Breast epithelium (tissue), 4 donors: Measurements from ENCODE around the gene SLC46A3. TPM values are rescaled to one million over a fixed set of nuclear protein-coding genes. Genes with fewer than 3 reads are reported as not detected.
A peak's percentile ranks its signal among the peaks of the same experiment; 100 is the strongest.

Source experiments
- DNase-seq, 2 donors: peaks; one replicate each; pipeline ENCODE4 v3.0.0-alpha.2; 2019; ENCODE audit warnings: low spot score in 2 of 2
- H3K27ac ChIP-seq, 2 donors: fragments of 200-600 bp; sonication (generic) in 1 of 2; one replicate each; pipeline ENCODE4 v1.5.1; 2016 to 2019; ENCODE audit warnings: mild to moderate bottlenecking in 1 of 2
- H3K27me3 ChIP-seq, 2 donors: fragments of 200-600 bp; sonication (generic) in 1 of 2; one replicate each; pipeline versions ENCODE4 v1.5.1 to v1.6.0; 2017 to 2019; ENCODE audit warnings: control low read depth in 1 of 2, mild to moderate bottlenecking in 1 of 2
- H3K36me3 ChIP-seq: fragments of 200-600 bp; one replicate; pipeline ENCODE4 v1.5.1; 2019
- H3K4me1 ChIP-seq, 2 donors: fragments of 200-600 bp; sonication (generic); one replicate each; pipeline ENCODE4 v1.5.1; 2016 to 2019; ENCODE audit warnings: control low read depth in 1 of 2
- H3K4me3 ChIP-seq, 3 donors: fragments of 200-600 bp; sonication (generic); 1 replicate in 2 of 3; 2 replicates in 1 of 3; pipeline ENCODE4 v1.5.1; 2016 to 2019; ENCODE audit warnings: mild to moderate bottlenecking in 3 of 3, moderate library complexity in 2 of 3
- H3K9me3 ChIP-seq, 2 donors: fragments of 200-600 bp; sonication (generic) in 1 of 2; one replicate each; pipeline ENCODE4 v1.5.1; 2016 to 2019; ENCODE audit warnings: control low read depth in 1 of 2
- POLR2A ChIP-seq: fragments of 450-650 bp; IDR thresholded peaks from one replicate; pipeline ENCODE4 v1.6.1; 2016; ENCODE audit warnings: antibody characterized with exemption, mild to moderate bottlenecking, moderate library complexity
- POLR2AphosphoS5 ChIP-seq, 3 donors: sonication (generic); formaldehyde crosslinking; IDR thresholded peaks; one replicate each; pipeline ENCODE4 v1.6.1; 2017; ENCODE audit warnings: antibody characterized with exemption in 3 of 3
- intact Hi-C: fragments of 100-400 bp; cut with DNase I; formaldehyde crosslinking; loops from one replicate; pipeline ENCODE4 v1.15.1; 2023; ENCODE audit warnings: low total_unique reads
- total RNA-seq, 3 donors: library from RNA; depleted of rRNA; stranded (reverse); fragments of >200 nt; gene quantifications; one replicate each; pipeline ENCODE4 v1.1.0, GENCODE V29; 2016
- TF ChIP-seq, protein P1 (sequence below), 3 donors: fragments of 450-650 bp; IDR thresholded peaks; one replicate each; pipeline ENCODE4 v1.5.1; 2016 to 2017; ENCODE audit warnings: antibody characterized with exemption in 3 of 3, mild to moderate bottlenecking in 3 of 3, moderate library complexity in 3 of 3

Gene SLC46A3
- total RNA-seq, 3 donors from 2014 or later, result 17.1 to 29.7 (median 25.6) TPM

DNA sequence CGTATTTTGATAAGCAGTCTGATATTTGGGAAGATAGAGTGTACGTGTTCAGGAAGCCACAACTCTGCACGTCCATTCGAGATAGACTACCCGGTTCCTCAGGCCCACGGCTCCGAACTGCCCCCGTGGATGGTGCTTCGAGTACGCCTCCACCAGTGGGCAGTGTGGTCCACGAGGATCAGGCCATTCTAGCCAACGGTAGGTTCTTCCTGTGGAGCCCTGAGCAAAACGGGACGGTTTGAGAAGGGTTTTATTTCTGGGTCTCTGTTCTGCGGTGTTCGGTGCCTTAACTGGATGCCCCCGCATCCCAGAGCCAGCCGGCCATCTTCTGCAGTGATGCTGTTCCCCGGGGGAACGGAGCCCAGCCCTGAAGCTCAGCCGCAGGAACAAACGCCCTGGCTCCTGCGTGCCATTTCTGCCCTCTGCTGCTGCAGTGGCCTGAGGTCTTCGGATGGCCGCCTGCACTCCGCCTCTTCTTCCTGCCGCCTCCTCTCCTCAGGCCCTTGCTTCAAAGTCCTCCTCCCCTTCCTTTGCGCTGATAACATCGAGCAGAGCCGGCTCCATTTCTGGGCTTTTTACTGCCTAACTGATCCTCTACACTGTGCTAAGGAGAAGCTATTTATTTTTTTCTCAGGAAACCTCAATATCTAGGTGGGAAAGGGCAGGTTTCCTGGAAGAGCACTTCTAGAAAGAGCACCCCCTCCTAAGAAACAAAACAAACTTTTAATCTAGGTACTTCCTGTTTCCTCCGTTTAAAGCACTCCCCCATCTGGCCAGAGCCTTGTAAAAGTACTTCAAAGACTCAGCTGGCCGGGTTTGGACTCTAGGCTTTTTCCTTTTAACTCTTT, 36.2 kb upstream of the SLC46A3 start:
- Histone ChIP-seq H3K4me1 (no peaks in the 10 kb centered on the region), H3K4me3 (peak overlapping the region; percentile 17 to 44 (median 25)), H3K9me3 (peaks cover 4 to 18% of the 10 kb centered on the region in 2 donors), H3K36me3 (no peaks in the 10 kb centered on the region), H3K27ac (peak overlapping the region in 1 of 2 donors; percentile 74), H3K27me3 (no peaks in the 10 kb centered on the region)
- no peak for DNase-seq
- TF ChIP-seq POLR2AphosphoS5 (IDR thresholded peaks at IDR 0.05) (no peak), POLR2A (no peak)
- TF ChIP-seq, protein P1, sequence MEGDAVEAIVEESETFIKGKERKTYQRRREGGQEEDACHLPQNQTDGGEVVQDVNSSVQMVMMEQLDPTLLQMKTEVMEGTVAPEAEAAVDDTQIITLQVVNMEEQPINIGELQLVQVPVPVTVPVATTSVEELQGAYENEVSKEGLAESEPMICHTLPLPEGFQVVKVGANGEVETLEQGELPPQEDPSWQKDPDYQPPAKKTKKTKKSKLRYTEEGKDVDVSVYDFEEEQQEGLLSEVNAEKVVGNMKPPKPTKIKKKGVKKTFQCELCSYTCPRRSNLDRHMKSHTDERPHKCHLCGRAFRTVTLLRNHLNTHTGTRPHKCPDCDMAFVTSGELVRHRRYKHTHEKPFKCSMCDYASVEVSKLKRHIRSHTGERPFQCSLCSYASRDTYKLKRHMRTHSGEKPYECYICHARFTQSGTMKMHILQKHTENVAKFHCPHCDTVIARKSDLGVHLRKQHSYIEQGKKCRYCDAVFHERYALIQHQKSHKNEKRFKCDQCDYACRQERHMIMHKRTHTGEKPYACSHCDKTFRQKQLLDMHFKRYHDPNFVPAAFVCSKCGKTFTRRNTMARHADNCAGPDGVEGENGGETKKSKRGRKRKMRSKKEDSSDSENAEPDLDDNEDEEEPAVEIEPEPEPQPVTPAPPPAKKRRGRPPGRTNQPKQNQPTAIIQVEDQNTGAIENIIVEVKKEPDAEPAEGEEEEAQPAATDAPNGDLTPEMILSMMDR (IDR thresholded peaks at IDR 0.05), result no peak
- intact Hi-C loops, result no loop called here

GRCh38 chr13:28753946-28754345, 35.2 kb upstream of the SLC46A3 start:
- TF ChIP-seq, protein P1 (IDR thresholded peaks at IDR 0.05), result no peak
- TF ChIP-seq POLR2A (no peak), POLR2AphosphoS5 (IDR thresholded peaks at IDR 0.05) (no peak)
- Histone ChIP-seq H3K36me3 (no peaks in the 10 kb centered on the region), H3K9me3 (peaks cover 2 to 16% of the 10 kb centered on the region in 2 donors), H3K4me1 (no peaks in the 10 kb centered on the region), H3K27me3 (no peaks in the 10 kb centered on the region), H3K27ac (peak overlapping the region; percentile 3 to 74), H3K4me3 (no peak overlapping the region)
- intact Hi-C loops, result no loop called here
- no peak for DNase-seq

DNA sequence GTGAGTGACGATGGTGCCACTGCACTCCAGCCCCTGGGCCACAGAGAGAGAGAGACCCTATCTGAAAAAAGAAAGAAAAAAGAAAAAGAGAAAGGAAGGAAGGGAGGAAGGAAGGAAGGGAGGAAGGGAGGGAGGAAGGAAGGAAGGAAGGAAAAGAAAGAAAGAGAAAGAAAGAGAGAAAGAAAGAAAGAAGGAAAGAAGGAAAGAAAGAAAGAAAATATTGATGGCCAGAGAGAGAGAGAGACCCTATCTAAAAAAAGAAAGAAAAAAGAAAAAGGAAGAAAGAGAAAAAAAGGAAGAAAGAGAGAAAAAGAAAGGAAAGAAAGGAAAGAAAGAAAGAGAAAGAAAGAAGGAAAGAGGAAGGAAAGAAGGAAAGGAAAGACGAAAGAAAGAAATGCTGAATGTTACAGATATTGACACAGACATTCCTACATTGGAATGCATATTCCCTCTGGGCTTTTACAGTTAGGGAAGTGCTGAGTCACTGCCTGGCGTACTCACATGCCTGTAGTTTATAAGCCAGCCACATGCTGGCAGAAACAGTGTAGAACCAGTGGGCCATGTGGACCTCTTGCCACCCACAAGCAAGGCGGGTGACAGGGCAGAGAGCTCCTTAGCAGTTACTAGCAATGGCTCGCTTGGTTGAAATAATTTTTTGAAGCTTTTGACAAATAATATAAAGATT, 34.6 kb upstream of the SLC46A3 start:
- Histone ChIP-seq H3K9me3 (peaks cover 0 to 11% of the 10 kb centered on the region in 2 donors), H3K4me3 (no peak overlapping the region), H3K27me3 (no peaks in the 10 kb centered on the region), H3K36me3 (no peaks in the 10 kb centered on the region), H3K4me1 (no peaks in the 10 kb centered on the region), H3K27ac (peak overlapping the region; percentile 3 to 74)
- peak; percentile 55 to 65 for DNase-seq
- intact Hi-C loops, result no loop called here
- TF ChIP-seq POLR2A (no peak), POLR2AphosphoS5 (IDR thresholded peaks at IDR 0.05) (peak; percentile 17 to 39 (median 28))
- TF ChIP-seq, protein P1 (IDR thresholded peaks at IDR 0.05), result no peak

DNA sequence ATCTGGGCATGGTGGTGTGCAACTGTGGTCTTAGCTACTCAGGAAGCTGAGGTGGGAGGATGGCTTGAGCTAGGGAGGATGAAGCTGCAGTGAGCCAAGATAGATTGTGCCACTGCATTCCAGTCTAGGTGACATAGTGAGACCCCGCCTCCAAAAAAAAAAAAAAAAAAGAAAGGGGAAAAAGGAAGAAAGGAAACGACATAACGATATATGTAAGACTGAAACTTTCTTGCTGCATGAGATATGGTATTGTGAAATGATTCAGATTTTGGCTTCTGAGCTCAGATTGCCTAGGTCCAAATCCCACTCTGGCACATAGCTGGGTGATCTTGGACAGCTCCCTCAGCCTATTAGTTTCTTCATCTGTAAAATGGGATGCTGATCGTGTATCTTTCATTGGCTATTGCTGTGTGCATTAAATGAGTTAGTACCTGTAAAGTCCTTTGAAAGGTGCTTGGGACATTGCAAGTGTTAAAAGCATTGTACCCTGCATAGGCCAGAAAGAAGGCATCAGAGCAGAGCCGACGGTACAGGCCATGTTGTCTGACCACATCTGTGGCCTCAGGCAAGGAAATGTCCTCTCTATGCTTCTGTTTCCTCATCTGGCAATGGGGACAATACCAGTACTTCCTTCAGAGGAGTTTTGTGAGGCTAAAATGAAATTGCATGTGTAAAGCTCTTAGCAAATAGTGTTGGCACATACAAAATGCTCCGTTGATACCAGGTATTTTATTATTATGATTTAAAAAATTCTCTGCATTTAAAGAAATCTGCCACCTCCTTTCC, 32.6 kb upstream of the SLC46A3 start:
- DNase-seq, result no peak
- TF ChIP-seq, protein P1 (IDR thresholded peaks at IDR 0.05), result no peak
- TF ChIP-seq POLR2A, result no peak
- no peak for TF ChIP-seq POLR2AphosphoS5 (IDR thresholded peaks at IDR 0.05)
- no peaks in the 10 kb centered on the region for H3K36me3 ChIP-seq
- intact Hi-C loops, result no loop called here
- H3K4me3 ChIP-seq, result no peak overlapping the region
- H3K4me1 ChIP-seq, result no peaks in the 10 kb centered on the region
- no peaks in the 10 kb centered on the region for H3K27me3 ChIP-seq
- no peaks in the 10 kb centered on the region for H3K9me3 ChIP-seq
- no peak overlapping the region for H3K27ac ChIP-seq
